ENCODE results near the gene FXR1.

The FXR1 gene

GRCh38 chr3:180961087-180961486 lies 48.6 kb downstream of the FXR1 start:
- no peak overlapping the region for H4K91ac ChIP-seq (ENCODE audit: low read depth, low read length)
- no peak overlapping the region for H3K14ac ChIP-seq (ENCODE audit: low read length)
- DNase-seq = no peak
- no peak overlapping the region for H3K4me2 ChIP-seq (ENCODE audit: low read length)
- no peak overlapping the region for H2AFZ ChIP-seq (ENCODE audit: insufficient read depth, low read length, poor library complexity)
- no peaks in the 10 kb centered on the region for H3K9me3 ChIP-seq (ENCODE audit: insufficient read depth, low read depth, low read length)
- H2BK5ac ChIP-seq (ENCODE audit: low read depth, low read length, poor library complexity) = no peak overlapping the region
- H3K79me1 ChIP-seq (ENCODE audit: low read length) = no peaks in the 10 kb centered on the region
- no CpG with 5 or more reads among the region's 3 CpGs for WGBS (ENCODE audit: extremely low coverage, insufficient coverage, insufficient read length)
- no peak overlapping the region for H2BK12ac ChIP-seq (ENCODE audit: low read length)
- H2AK5ac ChIP-seq (ENCODE audit: low read length) = no peak overlapping the region
- no peaks in the 10 kb centered on the region for H3K27me3 ChIP-seq (ENCODE audit: insufficient read depth, low read length)
- no peak overlapping the region for H3K4me3 ChIP-seq (ENCODE audit: low read depth, low read length)
- no peaks in the 10 kb centered on the region for H3K79me2 ChIP-seq (ENCODE audit: control insufficient read depth, insufficient read depth, low read length, poor library complexity)
- no peak overlapping the region for H2BK120ac ChIP-seq (ENCODE audit: insufficient read depth, low read length, poor library complexity)
- H3K36me3 ChIP-seq (ENCODE audit: control insufficient read depth in 1 of 2, insufficient read depth in 2 of 2, low read length in 2 of 2) = peaks cover 13 to 14% of the 10 kb centered on the region in 2 experiments
- H3K18ac ChIP-seq (ENCODE audit: low read length) = no peak overlapping the region
- H3K4ac ChIP-seq (ENCODE audit: low read depth, low read length) = no peak overlapping the region
- H4K8ac ChIP-seq (ENCODE audit: low read depth, low read length) = no peak overlapping the region
- no peak overlapping the region for H4K12ac ChIP-seq (ENCODE audit: low read depth, low read length)
- no peak overlapping the region for H3K27ac ChIP-seq (ENCODE audit: low read depth, low read length)
- no peak overlapping the region for H3K9ac ChIP-seq (ENCODE audit: low read length)
- H3K4me1 ChIP-seq (ENCODE audit: control insufficient read depth in 1 of 2, insufficient read depth in 2 of 2, low read length in 2 of 2) = no peaks in the 10 kb centered on the region
- H3K23ac ChIP-seq (ENCODE audit: low read length) = no peak overlapping the region

GRCh38 chr3:180961552-180961951 lies 49.1 kb downstream of the FXR1 start:
- no peaks in the 10 kb centered on the region for H3K27me3 ChIP-seq (ENCODE audit: insufficient read depth, low read length)
- H3K4me2 ChIP-seq (ENCODE audit: low read length) = no peak overlapping the region
- H3K18ac ChIP-seq (ENCODE audit: low read length) = no peak overlapping the region
- H3K79me2 ChIP-seq (ENCODE audit: control insufficient read depth, insufficient read depth, low read length, poor library complexity) = no peaks in the 10 kb centered on the region
- no peak overlapping the region for H3K9ac ChIP-seq (ENCODE audit: low read length)
- no peaks in the 10 kb centered on the region for H3K9me3 ChIP-seq (ENCODE audit: insufficient read depth, low read depth, low read length)
- no CpG with 5 or more reads among the region's 1 CpG for WGBS (ENCODE audit: extremely low coverage, insufficient coverage, insufficient read length)
- H3K14ac ChIP-seq (ENCODE audit: low read length) = no peak overlapping the region
- H3K4me3 ChIP-seq (ENCODE audit: low read depth, low read length) = no peak overlapping the region
- H3K79me1 ChIP-seq (ENCODE audit: low read length) = no peaks in the 10 kb centered on the region
- no peak overlapping the region for H4K91ac ChIP-seq (ENCODE audit: low read depth, low read length)
- no peak overlapping the region for H3K23ac ChIP-seq (ENCODE audit: low read length)
- no peak overlapping the region for H2BK120ac ChIP-seq (ENCODE audit: insufficient read depth, low read length, poor library complexity)
- no peak overlapping the region for H2BK12ac ChIP-seq (ENCODE audit: low read length)
- no peak overlapping the region for H3K27ac ChIP-seq (ENCODE audit: low read depth, low read length)
- H2AFZ ChIP-seq (ENCODE audit: insufficient read depth, low read length, poor library complexity) = no peak overlapping the region
- no peak for DNase-seq
- no peak overlapping the region for H3K4ac ChIP-seq (ENCODE audit: low read depth, low read length)
- no peaks in the 10 kb centered on the region for H3K4me1 ChIP-seq (ENCODE audit: control insufficient read depth in 1 of 2, insufficient read depth in 2 of 2, low read length in 2 of 2)
- H2BK5ac ChIP-seq (ENCODE audit: low read depth, low read length, poor library complexity) = no peak overlapping the region
- H4K12ac ChIP-seq (ENCODE audit: low read depth, low read length) = no peak overlapping the region
- peaks cover 11 to 13% of the 10 kb centered on the region in 2 experiments for H3K36me3 ChIP-seq (ENCODE audit: control insufficient read depth in 1 of 2, insufficient read depth in 2 of 2, low read length in 2 of 2)
- H4K8ac ChIP-seq (ENCODE audit: low read depth, low read length) = no peak overlapping the region
- H2AK5ac ChIP-seq (ENCODE audit: low read length) = no peak overlapping the region

- Histone ChIP-seq H3K27me3 (ENCODE audit: insufficient read depth, low read length) (no peaks in the 10 kb centered on the region), H3K4me3 (ENCODE audit: low read depth, low read length) (no peak overlapping the region), H3K79me1 (ENCODE audit: low read length) (no peaks in the 10 kb centered on the region), H3K27ac (ENCODE audit: low read depth, low read length) (no peak overlapping the region), H3K4me1 (ENCODE audit: control insufficient read depth in 1 of 2, insufficient read depth in 2 of 2, low read length in 2 of 2) (no peaks in the 10 kb centered on the region), H4K91ac (ENCODE audit: low read depth, low read length) (no peak overlapping the region), H2AFZ (ENCODE audit: insufficient read depth, low read length, poor library complexity) (no peak overlapping the region), H3K4me2 (ENCODE audit: low read length) (no peak overlapping the region), H3K36me3 (ENCODE audit: control insufficient read depth in 1 of 2, insufficient read depth in 2 of 2, low read length in 2 of 2) (peaks cover 11 to 13% of the 10 kb centered on the region in 2 experiments), H2BK5ac (ENCODE audit: low read depth, low read length, poor library complexity) (no peak overlapping the region), H3K9ac (ENCODE audit: low read length) (no peak overlapping the region), H4K12ac (ENCODE audit: low read depth, low read length) (no peak overlapping the region), H2BK12ac (ENCODE audit: low read length) (no peak overlapping the region), H3K9me3 (ENCODE audit: insufficient read depth, low read depth, low read length) (no peaks in the 10 kb centered on the region), H3K79me2 (ENCODE audit: control insufficient read depth, insufficient read depth, low read length, poor library complexity) (no peaks in the 10 kb centered on the region), H3K23ac (ENCODE audit: low read length) (no peak overlapping the region), H2AK5ac (ENCODE audit: low read length) (no peak overlapping the region), H3K18ac (ENCODE audit: low read length) (no peak overlapping the region), H3K14ac (ENCODE audit: low read length) (no peak overlapping the region), H4K8ac (ENCODE audit: low read depth, low read length) (no peak overlapping the region), H2BK120ac (ENCODE audit: insufficient read depth, low read length, poor library complexity) (no peak overlapping the region), H3K4ac (ENCODE audit: low read depth, low read length) (no peak overlapping the region)
- no CpG with 5 or more reads among the region's 1 CpG for WGBS (ENCODE audit: extremely low coverage, insufficient coverage, insufficient read length)
- DNase-seq = no peak
Observed at GRCh38 chr3:180962530-180962929, 50.1 kb downstream of the FXR1 start.

- Histone ChIP-seq H2BK120ac (ENCODE audit: insufficient read depth, low read length, poor library complexity) (no peak overlapping the region), H3K4me3 (ENCODE audit: low read depth, low read length) (no peak overlapping the region), H3K23ac (ENCODE audit: low read length) (no peak overlapping the region), H3K18ac (ENCODE audit: low read length) (no peak overlapping the region), H4K8ac (ENCODE audit: low read depth, low read length) (no peak overlapping the region), H3K27me3 (ENCODE audit: insufficient read depth, low read length) (no peaks in the 10 kb centered on the region), H3K36me3 (ENCODE audit: control insufficient read depth in 1 of 2, insufficient read depth in 2 of 2, low read length in 2 of 2) (peaks cover 10 to 17% of the 10 kb centered on the region in 2 experiments), H3K4ac (ENCODE audit: low read depth, low read length) (no peak overlapping the region), H3K4me2 (ENCODE audit: low read length) (no peak overlapping the region), H3K9me3 (ENCODE audit: insufficient read depth, low read depth, low read length) (no peaks in the 10 kb centered on the region), H3K79me1 (ENCODE audit: low read length) (no peaks in the 10 kb centered on the region), H3K14ac (ENCODE audit: low read length) (no peak overlapping the region), H2AFZ (ENCODE audit: insufficient read depth, low read length, poor library complexity) (no peak overlapping the region), H3K9ac (ENCODE audit: low read length) (no peak overlapping the region), H4K12ac (ENCODE audit: low read depth, low read length) (no peak overlapping the region), H4K91ac (ENCODE audit: low read depth, low read length) (no peak overlapping the region), H2BK5ac (ENCODE audit: low read depth, low read length, poor library complexity) (no peak overlapping the region), H2BK12ac (ENCODE audit: low read length) (no peak overlapping the region), H3K79me2 (ENCODE audit: control insufficient read depth, insufficient read depth, low read length, poor library complexity) (no peaks in the 10 kb centered on the region), H3K4me1 (ENCODE audit: control insufficient read depth in 1 of 2, insufficient read depth in 2 of 2, low read length in 2 of 2) (no peaks in the 10 kb centered on the region), H2AK5ac (ENCODE audit: low read length) (no peak overlapping the region), H3K27ac (ENCODE audit: low read depth, low read length) (no peak overlapping the region)
- no CpG with 5 or more reads among the region's 6 CpGs for WGBS (ENCODE audit: extremely low coverage, insufficient coverage, insufficient read length)
- peak; percentile 90 to 97 for DNase-seq
Observed at GRCh38 chr3:180970931-180971330, 58.5 kb downstream of the FXR1 start.

Data from trophoblast cell (in vitro differentiated cells and primary cell).